Gastroesophageal sphincter (tissue), 3 donors: Measurements from ENCODE around the gene RANBP9.

ENCODE experiments used
- EP300 ChIP-seq: sonication (generic); formaldehyde crosslinking; IDR thresholded peaks from one replicate; pipeline ENCODE4 v1.6.1; 2017; ENCODE audit warnings: antibody characterized with exemption, mild to moderate bottlenecking
- POLR2A ChIP-seq, 2 donors: fragments of 450-650 bp; IDR thresholded peaks; one replicate each; pipeline ENCODE4 v1.6.1; 2017; ENCODE audit warnings: antibody characterized with exemption in 2 of 2, mild to moderate bottlenecking in 2 of 2, moderate library complexity in 1 of 2
- POLR2AphosphoS5 ChIP-seq: sonication (generic); formaldehyde crosslinking; IDR thresholded peaks from one replicate; pipeline ENCODE4 v1.6.1; 2017; ENCODE audit warnings: antibody characterized with exemption
- TF ChIP-seq, protein P1 (sequence below), 4 experiments: fragments of 200-600 bp in 2 of 4; fragments of 450-650 bp in 2 of 4; sonication (generic) in 1 of 4; IDR thresholded peaks; one replicate each; pipeline ENCODE4 v1.5.1; 2017 to 2019; ENCODE audit warnings: antibody characterized with exemption in 4 of 4, mild to moderate bottlenecking in 2 of 4, moderate library complexity in 2 of 4

DNA sequence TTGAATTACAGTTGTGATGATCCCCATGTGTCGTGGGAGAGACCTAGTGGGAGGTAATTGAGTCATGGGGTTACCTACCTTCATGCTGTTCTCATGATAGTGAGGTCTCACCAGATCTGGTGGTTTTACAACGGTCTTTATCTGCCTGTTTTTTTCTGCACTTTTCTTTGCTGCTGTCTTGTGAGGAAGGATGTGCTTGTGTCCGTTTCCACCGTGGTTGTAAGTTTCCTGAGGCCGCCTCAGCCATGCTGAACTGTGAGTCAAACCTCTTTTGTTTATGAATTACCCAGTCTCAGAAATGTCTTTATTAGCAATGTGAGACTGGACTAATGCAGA, 6.5 kb upstream of the RANBP9 start:
- TF ChIP-seq, protein P1, sequence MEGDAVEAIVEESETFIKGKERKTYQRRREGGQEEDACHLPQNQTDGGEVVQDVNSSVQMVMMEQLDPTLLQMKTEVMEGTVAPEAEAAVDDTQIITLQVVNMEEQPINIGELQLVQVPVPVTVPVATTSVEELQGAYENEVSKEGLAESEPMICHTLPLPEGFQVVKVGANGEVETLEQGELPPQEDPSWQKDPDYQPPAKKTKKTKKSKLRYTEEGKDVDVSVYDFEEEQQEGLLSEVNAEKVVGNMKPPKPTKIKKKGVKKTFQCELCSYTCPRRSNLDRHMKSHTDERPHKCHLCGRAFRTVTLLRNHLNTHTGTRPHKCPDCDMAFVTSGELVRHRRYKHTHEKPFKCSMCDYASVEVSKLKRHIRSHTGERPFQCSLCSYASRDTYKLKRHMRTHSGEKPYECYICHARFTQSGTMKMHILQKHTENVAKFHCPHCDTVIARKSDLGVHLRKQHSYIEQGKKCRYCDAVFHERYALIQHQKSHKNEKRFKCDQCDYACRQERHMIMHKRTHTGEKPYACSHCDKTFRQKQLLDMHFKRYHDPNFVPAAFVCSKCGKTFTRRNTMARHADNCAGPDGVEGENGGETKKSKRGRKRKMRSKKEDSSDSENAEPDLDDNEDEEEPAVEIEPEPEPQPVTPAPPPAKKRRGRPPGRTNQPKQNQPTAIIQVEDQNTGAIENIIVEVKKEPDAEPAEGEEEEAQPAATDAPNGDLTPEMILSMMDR (IDR thresholded peaks at IDR 0.05), result no peak
- TF ChIP-seq POLR2A (IDR thresholded peaks at IDR 0.05) (no peak), POLR2AphosphoS5 (no peak), EP300 (no peak)
